Body of pancreas (tissue), 4 donors: Measurements from ENCODE around the gene MAP2K5. TPM values are rescaled to one million over a fixed set of nuclear protein-coding genes. Genes with fewer than 3 reads are reported as not detected.
A peak's percentile ranks its signal among the peaks of the same experiment; 100 is the strongest.

ENCODE experiments used
- ATAC-seq: fragments of 150-250 bp; one replicate; pipeline ENCODE4 v1.9.1; 2016
- DNase-seq, 4 donors: peaks; one replicate each; pipeline ENCODE4 v3.0.0-alpha.2; 2019
- H3K27ac ChIP-seq, 4 donors: fragments of 200-600 bp; sonication (generic); 1 replicate in 3 of 4; 2 replicates in 1 of 4; pipeline versions ENCODE4 v1.5.1 to v1.6.1; 2016 to 2019; ENCODE audit warnings: mild to moderate bottlenecking in 1 of 4, mixed read lengths in 1 of 4, moderate library complexity in 1 of 4
- H3K27me3 ChIP-seq, 2 donors: fragments of 200-600 bp; sonication (generic); one replicate each; pipeline ENCODE4 v1.6.0; 2016; ENCODE audit warnings: mild to moderate bottlenecking in 1 of 2
- H3K36me3 ChIP-seq, 2 donors: fragments of 200-600 bp; sonication (generic); replicated peaks in 1 of 2; 2 replicates each; pipeline ENCODE4 v1.5.1; 2016; ENCODE audit warnings: low read depth in 2 of 2; ENCODE audit not compliant: insufficient read depth in 1 of 2
- H3K4me1 ChIP-seq: fragments of 200-600 bp; sonication (generic); one replicate; pipeline ENCODE4 v1.6.0; 2016
- H3K4me3 ChIP-seq, 2 donors: fragments of 200-600 bp; sonication (generic); 1 replicate in 1 of 2; 2 replicates in 1 of 2; pipeline ENCODE4 v1.5.1; 2016 to 2019
- H3K9me3 ChIP-seq, 3 donors: fragments of 200-600 bp; sonication (generic); 1 replicate in 2 of 3; 2 replicates in 1 of 3; pipeline ENCODE4 v1.5.1; 2016
- CTCF ChIP-seq, 7 experiments: fragments of 450-650 bp in 4 of 7; fragments of 200-600 bp in 3 of 7; sonication (generic) in 3 of 7; IDR thresholded peaks; one replicate each; pipeline ENCODE4 v1.5.1; 2016 to 2019; ENCODE audit warnings: antibody characterized with exemption in 7 of 7
- POLR2A ChIP-seq, 3 donors: fragments of 450-650 bp; IDR thresholded peaks; one replicate each; pipeline ENCODE4 v1.6.1; 2016; ENCODE audit warnings: antibody characterized with exemption in 3 of 3, mild to moderate bottlenecking in 2 of 3
- WGBS, 2 donors: methylation state at CpG; one replicate each; pipeline ENCODE4 v1.1.5; 2017; 5-methylcytosine and 5-hydroxymethylcytosine counted together
- intact Hi-C: fragments of 100-400 bp; cut with DNase I; formaldehyde crosslinking; loops from one replicate; pipeline ENCODE4 v1.15.1; 2023
- total RNA-seq, 2 donors: library from RNA; depleted of rRNA; stranded (reverse); fragments of >200 nt; gene quantifications; one replicate each; pipeline ENCODE4 v1.1.0, GENCODE V29; 2016

The MAP2K5 gene
- total RNA-seq, 2 donors from 2014 or later = 2.6 to 10.9 TPM

- H3K27ac ChIP-seq = no peak overlapping the region
- no peaks in the 10 kb centered on the region for H3K9me3 ChIP-seq
- H3K27me3 ChIP-seq = peaks cover 0 to 28% of the 10 kb centered on the region in 2 donors
- ATAC-seq (no peak), DNase-seq (no peak)
- H3K36me3 ChIP-seq = no peaks in the 10 kb centered on the region
- intact Hi-C loops = loop anchor here (10.0 kb wide), 1 partner anchor 882 kb away; no protein-coding TSS in a partner anchor
- H3K4me3 ChIP-seq = no peak overlapping the region
- no peak for TF ChIP-seq CTCF (IDR thresholded peaks at IDR 0.05)
- TF ChIP-seq POLR2A (IDR thresholded peaks at IDR 0.05) = no peak
- WGBS, 2 donors = 49 to 63% methylated on average over 2 of the region's 2 CpGs
- H3K4me1 ChIP-seq = peaks cover 54% of the 10 kb centered on the region
Measured at GRCh38 chr15:67836955-67837354, 294.5 kb downstream of the MAP2K5 start.

- peak overlapping the region; percentile 18 to 97 (median 76) for H3K27ac ChIP-seq
- DNase-seq (peak; percentile 61 to 79 (median 74)), ATAC-seq (peak; percentile 30)
- 21 to 28% methylated on average over 10 to 21 of the region's 25 CpGs for WGBS, 2 donors
- intact Hi-C loops = loop anchor here (10.0 kb wide), 1 partner anchor 884 kb away; no protein-coding TSS in a partner anchor
- peaks cover 0 to 18% of the 10 kb centered on the region in 2 donors for H3K27me3 ChIP-seq
- peaks cover 43% of the 10 kb centered on the region for H3K4me1 ChIP-seq
- TF ChIP-seq POLR2A (IDR thresholded peaks at IDR 0.05) (peak; percentile 27 to 54 (median 51)), CTCF (IDR thresholded peaks at IDR 0.05) (peak in 3 of 7 experiments; percentile 16 to 37 (median 22))
- no peaks in the 10 kb centered on the region for H3K36me3 ChIP-seq
- H3K9me3 ChIP-seq = no peaks in the 10 kb centered on the region
- H3K4me3 ChIP-seq = no peak overlapping the region
Measured at GRCh38 chr15:67838789-67839332, 296.4 kb downstream of the MAP2K5 start.

GRCh38 chr15:67839499-67839928 is 297.0 kb downstream of the MAP2K5 start:
- Histone ChIP-seq H3K36me3 (no peaks in the 10 kb centered on the region), H3K27ac (peak overlapping the region; percentile 96 to 98 (median 97)), H3K4me3 (no peak overlapping the region), H3K4me1 (peaks cover 38% of the 10 kb centered on the region), H3K27me3 (peaks cover 0 to 16% of the 10 kb centered on the region in 2 donors), H3K9me3 (no peaks in the 10 kb centered on the region)
- TF ChIP-seq POLR2A (IDR thresholded peaks at IDR 0.05) = no peak
- no peak for TF ChIP-seq CTCF (IDR thresholded peaks at IDR 0.05)
- WGBS, 2 donors = 5 to 6% methylated on average over 12 of the region's 12 CpGs
- intact Hi-C loops = loop anchor here (10.0 kb wide), 1 partner anchor 885 kb away; no protein-coding TSS in a partner anchor
- ATAC-seq (peak; percentile 13), DNase-seq (no peak)

- peak; percentile 92 to 95 (median 93) for DNase-seq
- 1% methylated on average over 59 to 62 of the region's 62 CpGs for WGBS, 2 donors
- H3K4me3 ChIP-seq = peak within 1 kb of the TSS; percentile 59 to 94
- H3K9me3 ChIP-seq = no peaks in the 10 kb centered on the region
- H3K27ac ChIP-seq = peak within 1 kb of the TSS; percentile 96 to 98 (median 97)
- peaks cover 32% of the 10 kb centered on the region for H3K4me1 ChIP-seq
- H3K27me3 ChIP-seq = peaks cover 0 to 10% of the 10 kb centered on the region in 2 donors
- no peak for TF ChIP-seq CTCF (IDR thresholded peaks at IDR 0.05)
- peak; percentile 64 to 90 (median 89) for TF ChIP-seq POLR2A (IDR thresholded peaks at IDR 0.05)
- intact Hi-C loops = loop anchor here (10.0 kb wide), 1 partner anchor 885 kb away; no protein-coding TSS in a partner anchor
- ATAC-seq = peak; percentile 91
- no peaks in the 10 kb centered on the region for H3K36me3 ChIP-seq
Measured at GRCh38 chr15:67839929-67840748, 297.6 kb downstream of the MAP2K5 start, which contains the start of gene RNU6-1. Gene RNU6-1, minus strand, starts transcription at chr15:67840045.
